Mucosa of rectum (tissue), 2 donors: Measurements from ENCODE around the gene NEURL1B.

Source experiments
- H3K27ac ChIP-seq, 2 donors: one replicate each; pipeline ENCODE4 v1.7.0; 2013; ENCODE audit warnings: inconsistent platforms in 2 of 2, low read depth in 2 of 2, low read length in 2 of 2
- H3K27me3 ChIP-seq, 2 donors: one replicate each; pipeline ENCODE4 v1.7.0; 2013; ENCODE audit warnings: low read length in 2 of 2; ENCODE audit not compliant: control insufficient read depth in 2 of 2, insufficient read depth in 2 of 2
- H3K36me3 ChIP-seq, 2 donors: one replicate each; pipeline ENCODE4 v1.7.0; 2013; ENCODE audit warnings: low read length in 2 of 2; ENCODE audit not compliant: control insufficient read depth in 2 of 2, insufficient read depth in 2 of 2
- H3K4me1 ChIP-seq, 2 donors: one replicate each; pipeline ENCODE4 v1.7.0; 2013; ENCODE audit warnings: low read length in 2 of 2, mild to moderate bottlenecking in 1 of 2; ENCODE audit not compliant: control insufficient read depth in 2 of 2, insufficient read depth in 2 of 2
- H3K4me3 ChIP-seq, 2 donors: one replicate each; pipeline ENCODE4 v1.7.0; 2013; ENCODE audit warnings: low read length in 2 of 2
- H3K9ac ChIP-seq, 2 donors: one replicate each; pipeline ENCODE4 v1.7.0; 2013; ENCODE audit warnings: low read length in 2 of 2, low read depth in 1 of 2, mild to moderate bottlenecking in 1 of 2
- H3K9me3 ChIP-seq, 2 donors: one replicate each; pipeline ENCODE4 v1.7.0; 2013; ENCODE audit warnings: low read length in 2 of 2; ENCODE audit not compliant: control insufficient read depth in 2 of 2
- donor health status: healthy.
- donor health status: Normal muscosa, but diverticular disease.

Gene NEURL1B

DNA sequence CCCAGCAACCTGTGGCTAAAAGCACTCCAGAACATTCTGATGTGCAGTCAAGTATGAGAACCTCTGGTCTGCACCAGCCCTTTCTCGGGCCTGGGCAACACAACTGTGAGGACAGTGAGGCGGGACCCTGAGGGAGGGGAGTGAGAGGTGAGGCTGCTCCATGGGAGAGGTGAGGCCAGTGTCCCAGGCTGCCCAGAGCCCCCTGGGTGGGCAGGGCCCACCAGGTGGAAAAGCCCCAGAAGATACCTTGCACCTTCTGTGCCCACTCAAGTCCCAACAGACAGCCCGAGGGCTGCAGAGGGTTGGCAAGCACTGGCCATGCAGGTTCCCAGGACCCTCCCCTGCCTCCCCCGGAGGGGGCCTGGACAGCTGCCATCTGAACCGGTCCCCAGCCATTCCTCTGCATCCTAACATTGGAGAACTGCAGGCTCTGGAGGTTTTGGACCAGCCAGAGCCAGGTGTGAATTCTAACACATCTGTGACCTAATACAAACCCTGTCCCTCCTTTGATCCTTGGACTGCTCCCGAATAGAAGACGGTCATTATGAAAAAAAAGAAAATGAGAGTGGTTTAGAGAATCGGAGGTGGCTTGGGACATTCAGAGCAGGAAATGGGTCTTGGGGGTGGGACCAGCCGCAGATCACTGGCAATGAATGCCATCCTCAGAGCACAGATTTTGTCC is 72.9 kb downstream of the NEURL1B start:
- Histone ChIP-seq H3K36me3 (no peaks in the 10 kb centered on the region), H3K4me3 (no peak overlapping the region), H3K4me1 (peaks cover 11% of the 10 kb centered on the region in 2 donors), H3K27ac (no peak overlapping the region), H3K9ac (no peak overlapping the region), H3K9me3 (no peaks in the 10 kb centered on the region), H3K27me3 (peaks cover 4 to 8% of the 10 kb centered on the region in 2 donors)

GRCh38 chr5:172714491-172715420 is 73.7 kb downstream of the NEURL1B start:
- Histone ChIP-seq H3K27me3 (peaks cover 2 to 8% of the 10 kb centered on the region in 2 donors), H3K9ac (peak overlapping the region in 1 of 2 donors; percentile 26), H3K36me3 (no peaks in the 10 kb centered on the region), H3K9me3 (no peaks in the 10 kb centered on the region), H3K4me3 (no peak overlapping the region), H3K27ac (peak overlapping the region in 1 of 2 donors; percentile 19), H3K4me1 (peaks cover 11% of the 10 kb centered on the region in 2 donors)

GRCh38 chr5:172715421-172715780 is 74.3 kb downstream of the NEURL1B start:
- peaks cover 0 to 8% of the 10 kb centered on the region in 2 donors for H3K27me3 ChIP-seq
- H3K4me3 ChIP-seq = no peak overlapping the region
- no peaks in the 10 kb centered on the region for H3K36me3 ChIP-seq
- H3K27ac ChIP-seq = peak overlapping the region in 1 of 2 donors; percentile 19
- peaks cover 11% of the 10 kb centered on the region in 2 donors for H3K4me1 ChIP-seq
- peak overlapping the region in 1 of 2 donors; percentile 26 for H3K9ac ChIP-seq
- no peaks in the 10 kb centered on the region for H3K9me3 ChIP-seq

DNA sequence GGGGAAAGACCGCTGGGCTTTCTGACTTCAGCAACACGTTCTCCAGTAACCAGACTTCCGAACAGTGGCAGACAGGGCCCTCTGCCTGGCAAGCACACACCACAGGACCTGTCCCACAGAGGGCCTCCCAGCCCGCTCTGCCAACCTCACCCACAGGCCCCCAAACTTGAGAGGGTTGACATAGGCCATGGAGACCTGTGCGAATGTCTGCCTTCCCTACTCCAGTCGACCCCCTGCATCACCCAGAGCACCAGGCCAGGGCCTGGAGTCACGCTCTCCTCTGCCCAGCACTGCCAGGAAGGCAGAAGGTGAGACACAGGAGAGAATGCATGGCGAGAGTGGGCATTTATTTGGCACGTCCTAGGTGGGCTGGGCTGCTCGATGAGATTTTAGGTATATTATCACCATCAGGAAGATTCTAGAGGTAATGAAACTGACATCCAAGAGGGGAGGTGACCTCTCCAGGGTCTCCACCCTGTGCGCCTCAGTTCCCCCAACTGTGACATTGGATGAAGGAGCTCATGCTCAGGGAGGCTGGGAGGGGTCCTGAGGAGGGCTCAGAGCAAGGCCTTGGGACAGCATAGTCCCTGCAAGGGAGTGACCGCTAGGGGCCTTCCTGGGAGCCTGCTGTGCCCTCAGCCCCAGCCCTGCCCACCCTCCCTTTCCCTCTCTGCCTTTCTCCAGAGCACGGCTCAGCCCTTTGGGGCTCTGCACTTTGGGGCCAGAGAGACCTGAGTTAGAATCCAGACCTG is 75.0 kb downstream of the NEURL1B start:
- Histone ChIP-seq H3K4me1 (peaks cover 11% of the 10 kb centered on the region in 2 donors), H3K27me3 (peaks cover 0 to 6% of the 10 kb centered on the region in 2 donors), H3K9me3 (no peaks in the 10 kb centered on the region), H3K27ac (no peak overlapping the region), H3K4me3 (no peak overlapping the region), H3K9ac (no peak overlapping the region), H3K36me3 (no peaks in the 10 kb centered on the region)

DNA sequence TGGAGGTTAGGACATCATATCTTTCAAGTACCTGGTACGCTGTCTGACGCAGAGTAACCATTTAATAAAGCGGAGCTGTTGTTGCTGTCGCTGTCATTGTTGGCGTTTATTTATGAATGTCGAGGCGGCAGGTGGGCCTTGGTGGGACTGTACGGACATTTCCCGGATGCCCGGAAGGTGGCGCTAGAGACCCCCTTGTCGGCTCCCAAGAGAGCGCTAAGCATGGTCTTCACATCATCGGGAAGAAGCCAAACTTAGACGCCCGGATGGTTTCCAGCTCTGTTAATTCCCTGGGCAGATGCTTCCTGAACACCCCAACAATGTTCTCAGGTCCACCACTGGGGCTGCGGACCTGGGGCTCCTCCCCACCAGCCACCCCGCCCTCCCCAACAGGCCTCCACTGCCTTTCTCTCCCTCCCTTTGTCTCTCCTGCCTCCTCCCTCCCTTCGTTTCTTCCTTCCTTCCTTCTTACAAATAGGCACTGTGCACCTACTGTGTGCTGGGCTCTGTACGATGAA is 75.8 kb downstream of the NEURL1B start:
- Histone ChIP-seq H3K4me1 (peaks cover 11 to 15% of the 10 kb centered on the region in 2 donors), H3K36me3 (no peaks in the 10 kb centered on the region), H3K27me3 (peaks cover 0 to 6% of the 10 kb centered on the region in 2 donors), H3K4me3 (no peak overlapping the region), H3K9ac (peak overlapping the region in 1 of 2 donors; percentile 20), H3K27ac (no peak overlapping the region), H3K9me3 (no peaks in the 10 kb centered on the region)

GRCh38 chr5:172717481-172718195 is 76.6 kb downstream of the NEURL1B start:
- Histone ChIP-seq H3K9me3 (no peaks in the 10 kb centered on the region), H3K9ac (no peak overlapping the region), H3K36me3 (no peaks in the 10 kb centered on the region), H3K27ac (no peak overlapping the region), H3K4me3 (no peak overlapping the region), H3K27me3 (peaks cover 0 to 1% of the 10 kb centered on the region in 2 donors), H3K4me1 (peaks cover 11 to 15% of the 10 kb centered on the region in 2 donors)

- H3K36me3 ChIP-seq = no peaks in the 10 kb centered on the region
- no peak overlapping the region for H3K4me3 ChIP-seq
- H3K27me3 ChIP-seq = no peaks in the 10 kb centered on the region
- H3K27ac ChIP-seq = no peak overlapping the region
- no peak overlapping the region for H3K9ac ChIP-seq
- H3K4me1 ChIP-seq = peaks cover 8 to 15% of the 10 kb centered on the region in 2 donors
- H3K9me3 ChIP-seq = no peaks in the 10 kb centered on the region
Observed at GRCh38 chr5:172718527-172719114, 77.6 kb downstream of the NEURL1B start.

- Histone ChIP-seq H3K9ac (no peak overlapping the region), H3K27ac (no peak overlapping the region), H3K27me3 (no peaks in the 10 kb centered on the region), H3K4me3 (no peak overlapping the region), H3K4me1 (peaks cover 8 to 15% of the 10 kb centered on the region in 2 donors), H3K9me3 (no peaks in the 10 kb centered on the region), H3K36me3 (no peaks in the 10 kb centered on the region)
Observed at GRCh38 chr5:172719211-172719610, 78.1 kb downstream of the NEURL1B start.

DNA sequence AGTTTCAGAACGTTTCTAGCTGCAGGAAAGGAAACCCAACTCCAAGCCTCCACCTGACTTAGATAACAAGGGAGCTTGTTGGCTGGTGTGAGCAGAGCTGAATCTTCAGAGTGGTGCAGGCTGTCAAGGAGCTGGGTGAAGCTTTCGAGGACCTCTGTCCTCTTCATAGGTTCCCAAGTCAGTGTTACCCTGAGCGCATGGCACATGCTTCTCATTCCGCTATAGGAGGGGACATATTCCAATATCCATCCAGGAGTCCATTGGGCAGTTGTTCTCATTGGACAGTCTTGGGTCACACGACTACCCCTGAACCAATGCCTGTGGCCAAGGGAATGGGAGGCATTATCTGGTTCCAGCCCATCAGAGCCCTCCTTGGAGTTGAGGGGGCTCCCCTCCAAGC is 79.6 kb downstream of the NEURL1B start:
- Histone ChIP-seq H3K27me3 (no peaks in the 10 kb centered on the region), H3K9me3 (no peaks in the 10 kb centered on the region), H3K27ac (no peak overlapping the region), H3K9ac (no peak overlapping the region), H3K4me1 (peaks cover 0 to 9% of the 10 kb centered on the region in 2 donors), H3K4me3 (no peak overlapping the region), H3K36me3 (no peaks in the 10 kb centered on the region)
